Stimulated activated CD4-positive, alpha-beta T cell treated with anti-CD3 and anti-CD28 coated beads, Interleukin-1b, Interleukin-23, amount 100 ng/mL, for 48 hours (primary cell): ENCODE measurements around the gene SLC4A2.

ENCODE experiments used
- DNase-seq: peaks from one replicate; pipeline ENCODE4 v3.0.0-alpha.2; 2020

The SLC4A2 gene

DNA sequence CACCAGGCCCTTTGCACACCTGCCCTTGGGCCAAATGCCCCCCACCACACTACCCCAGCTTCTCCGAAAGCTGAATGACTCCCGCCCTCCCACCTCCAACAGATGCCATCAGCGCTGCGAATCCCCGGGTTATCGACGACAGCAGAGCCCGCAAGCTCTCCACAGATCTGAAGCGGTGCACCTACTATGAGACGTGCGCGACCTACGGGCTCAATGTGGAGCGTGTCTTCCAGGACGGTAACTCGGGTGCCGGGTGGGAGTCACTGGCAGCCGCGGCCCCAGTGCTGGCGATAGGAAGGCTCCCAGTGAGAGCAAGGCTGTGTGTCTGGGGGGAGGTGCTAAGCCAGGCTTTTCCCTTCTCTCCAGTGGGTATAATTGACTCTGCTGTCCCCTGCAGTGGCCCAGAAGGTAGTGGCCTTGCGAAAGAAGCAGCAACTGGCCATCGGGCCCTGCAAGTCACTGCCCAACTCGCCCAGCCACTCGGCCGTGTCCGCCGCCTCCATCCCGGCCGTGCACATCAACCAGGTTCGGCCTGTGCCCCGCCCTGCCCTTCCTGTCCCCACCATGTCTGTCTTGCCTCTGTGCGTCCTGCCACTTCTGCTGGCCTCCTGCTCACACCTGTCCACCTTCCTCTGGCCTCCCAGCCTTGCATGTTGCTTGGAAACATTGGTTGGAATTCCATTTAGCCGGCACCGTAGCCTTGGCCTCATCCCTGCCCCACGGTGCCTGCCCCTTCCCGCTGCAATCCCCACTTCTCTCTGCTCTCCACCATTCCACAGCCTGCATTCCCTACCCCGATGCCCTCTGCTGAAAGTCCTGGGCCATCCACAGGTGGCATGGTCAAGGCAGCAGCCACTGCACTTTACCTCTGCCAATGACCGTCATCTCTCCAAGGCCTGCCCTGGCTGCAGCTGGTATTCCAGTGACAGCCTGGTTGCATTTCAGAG lies 59.0 kb downstream of the SLC4A2 start:
- no peak for DNase-seq

GRCh38 chr7:151119055-151119415 lies 59.6 kb downstream of the SLC4A2 start:
- DNase-seq = no peak

- DNase-seq = no peak
These were observed 60.5 kb downstream of the SLC4A2 start for GRCh38 chr7:151119902-151120301.

GRCh38 chr7:151120896-151121295 lies 61.5 kb downstream of the SLC4A2 start:
- DNase-seq = no peak

GRCh38 chr7:151121380-151122170 lies 62.2 kb downstream of the SLC4A2 start:
- DNase-seq = no peak

- no peak for DNase-seq
These were observed 62.9 kb downstream of the SLC4A2 start for GRCh38 chr7:151122276-151122675.

GRCh38 chr7:151122796-151123157 lies 63.4 kb downstream of the SLC4A2 start:
- no peak for DNase-seq

DNA sequence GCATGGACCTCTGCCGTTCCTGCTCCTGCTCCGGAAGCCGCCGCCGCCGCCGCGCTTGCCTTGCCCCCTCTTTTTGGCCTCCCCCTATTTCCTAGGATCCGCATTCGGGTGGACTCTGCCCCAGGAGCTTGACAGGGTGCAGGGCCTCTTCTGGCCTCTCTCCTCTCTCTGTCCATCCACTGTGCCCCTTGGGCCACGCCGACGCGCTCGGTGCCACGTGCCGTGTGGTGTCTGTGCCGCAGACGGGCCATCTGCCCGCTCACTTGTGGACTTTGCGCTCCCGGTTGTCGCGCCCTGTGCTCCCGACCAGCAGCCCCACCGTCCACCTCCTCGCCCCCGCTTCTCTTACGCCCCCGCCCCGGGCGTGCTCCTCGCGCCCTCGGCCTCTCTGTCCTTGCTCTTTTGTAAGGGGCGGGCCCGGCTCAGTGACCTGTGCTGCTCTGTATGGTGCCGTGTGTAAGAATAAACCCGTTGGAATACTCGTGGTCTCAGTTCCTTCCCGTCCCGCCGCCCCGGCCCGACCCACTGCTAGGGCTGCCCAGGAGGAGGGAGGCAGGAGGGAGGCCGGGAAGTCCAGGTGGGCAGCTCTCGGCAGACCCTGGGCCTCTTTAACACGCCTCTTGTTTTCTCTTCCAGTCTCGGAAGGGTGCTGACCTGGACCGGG lies 63.9 kb downstream of the SLC4A2 start:
- DNase-seq = no peak

DNA sequence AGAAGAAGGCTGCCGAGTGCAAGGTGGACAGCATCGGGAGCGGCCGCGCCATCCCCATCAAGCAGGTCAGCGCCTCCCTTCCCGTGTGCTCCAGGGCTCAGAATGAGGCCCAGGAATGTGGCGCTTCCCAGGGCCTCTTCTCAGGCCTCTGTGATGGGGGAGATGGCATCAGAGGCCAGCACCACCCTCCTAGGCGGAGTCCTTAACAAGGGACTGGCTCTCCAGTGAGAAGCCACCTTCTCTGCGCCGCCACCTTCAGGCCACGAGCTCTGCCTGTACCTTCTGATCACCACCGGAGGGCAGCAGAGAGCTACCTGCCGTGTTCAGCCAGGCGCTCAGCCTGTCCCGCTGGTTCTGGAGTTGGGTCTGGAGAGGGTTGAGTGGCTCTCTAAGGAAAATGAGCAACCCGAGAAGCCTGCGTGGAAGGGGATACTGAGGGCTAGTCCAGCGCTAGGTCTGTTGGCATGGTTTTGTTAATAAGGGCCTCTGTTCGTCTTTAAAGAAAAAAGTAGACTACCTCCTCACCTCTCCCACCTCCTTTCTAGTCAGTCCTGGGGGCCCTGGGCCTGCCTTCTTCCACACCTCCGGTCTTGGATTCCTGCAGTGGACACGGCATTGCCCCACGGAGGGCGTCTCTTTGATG lies 64.6 kb downstream of the SLC4A2 start:
- DNase-seq = peak; percentile 80

DNA sequence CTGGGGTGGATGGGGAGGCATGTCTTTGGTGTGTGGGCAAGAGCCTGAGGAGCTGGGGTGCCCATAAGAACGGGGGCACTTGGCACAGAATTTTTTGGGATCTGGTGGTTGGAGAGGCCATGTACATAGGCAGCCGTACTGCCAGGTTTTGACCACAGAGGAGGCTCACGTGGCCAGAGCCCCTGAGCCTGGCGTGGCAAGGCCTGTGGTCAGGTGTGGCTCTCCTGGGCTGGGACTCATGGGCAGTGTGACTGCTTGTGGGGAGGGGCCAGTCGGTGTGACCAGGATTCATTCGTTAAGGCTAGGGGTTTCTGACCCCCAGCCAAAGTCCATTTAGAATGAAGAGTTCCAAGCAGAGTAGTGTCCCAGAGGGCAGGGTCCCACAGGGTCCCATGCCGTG lies 65.1 kb downstream of the SLC4A2 start:
- DNase-seq = no peak

DNA sequence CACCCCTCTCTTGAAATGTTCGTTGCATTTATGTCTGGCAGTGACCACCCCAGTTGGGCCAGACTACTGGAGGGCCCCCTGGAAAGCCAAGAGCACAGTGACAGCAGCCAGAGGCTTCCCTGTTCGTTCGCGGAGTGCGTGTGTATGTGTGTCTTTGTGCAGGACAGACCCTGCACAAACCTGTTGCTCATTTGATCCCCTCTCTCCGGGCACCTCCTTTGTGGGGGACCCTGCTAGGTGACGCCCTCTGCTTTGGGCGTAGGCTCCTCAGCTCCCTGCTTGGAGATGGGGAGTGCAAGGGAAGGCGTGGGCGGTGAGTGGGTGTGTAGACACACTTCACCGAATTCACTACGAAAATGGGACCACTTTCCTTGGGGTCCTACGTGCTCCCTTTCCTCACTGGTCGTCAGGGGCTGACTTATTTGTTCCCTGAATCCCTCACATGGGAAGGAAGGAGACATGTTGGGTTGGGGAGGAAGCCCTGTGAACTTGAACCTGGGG lies 65.6 kb downstream of the SLC4A2 start:
- no peak for DNase-seq

- DNase-seq = no peak
These were observed 66.1 kb downstream of the SLC4A2 start for GRCh38 chr7:151125470-151125845.

DNA sequence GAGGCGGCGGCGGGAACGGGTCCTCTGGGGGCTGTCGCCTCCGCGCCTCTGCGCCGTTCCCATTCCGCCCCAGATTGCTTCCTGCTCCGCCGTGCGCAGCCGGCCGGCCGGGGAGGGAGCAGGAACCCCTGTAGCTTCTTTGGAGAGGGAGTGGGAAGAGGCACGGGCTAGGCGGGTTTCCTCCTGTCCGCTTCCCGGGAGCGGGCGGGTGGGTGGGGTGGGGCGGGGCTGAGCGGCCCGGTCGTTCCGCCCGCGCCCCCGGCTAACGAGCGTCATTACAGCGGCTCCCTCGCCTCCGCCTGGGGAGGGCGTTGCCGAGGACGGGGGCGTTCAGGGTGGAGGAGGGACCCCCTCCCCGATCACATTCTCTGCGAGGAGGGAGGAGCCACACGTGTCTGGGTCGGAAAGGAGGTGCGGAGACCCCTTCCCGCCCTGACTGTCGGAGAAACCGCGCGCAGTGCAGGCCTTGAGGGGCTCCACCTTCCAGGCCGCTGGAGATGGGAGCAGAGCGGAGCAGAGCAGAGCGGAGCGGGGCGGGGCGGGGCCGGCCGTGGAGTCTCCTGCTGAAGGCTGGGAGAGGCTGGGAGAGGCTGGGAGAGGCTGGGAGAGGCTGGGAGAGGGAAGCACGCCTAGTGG lies 66.6 kb downstream of the SLC4A2 start:
- DNase-seq = no peak
